Testis (tissue), 2 donors: Measurements from ENCODE around the gene RPL22.

Source experiments
- POLR2A ChIP-seq: fragments of 450-650 bp; IDR thresholded peaks from one replicate; pipeline ENCODE4 v1.6.1; 2017; ENCODE audit warnings: antibody characterized with exemption, mild to moderate bottlenecking, moderate library complexity
- TF ChIP-seq, protein P1 (sequence below), 3 experiments: fragments of 450-650 bp in 2 of 3; fragments of 200-600 bp in 1 of 3; sonication (generic) in 1 of 3; IDR thresholded peaks; one replicate each; pipeline ENCODE4 v1.5.1; 2016 to 2019; ENCODE audit warnings: antibody characterized with exemption in 3 of 3, mild to moderate bottlenecking in 2 of 3, moderate library complexity in 1 of 3

GRCh38 chr1:6239950-6240768 lies 40.8 kb upstream of the RPL22 start:
- TF ChIP-seq, protein P1, sequence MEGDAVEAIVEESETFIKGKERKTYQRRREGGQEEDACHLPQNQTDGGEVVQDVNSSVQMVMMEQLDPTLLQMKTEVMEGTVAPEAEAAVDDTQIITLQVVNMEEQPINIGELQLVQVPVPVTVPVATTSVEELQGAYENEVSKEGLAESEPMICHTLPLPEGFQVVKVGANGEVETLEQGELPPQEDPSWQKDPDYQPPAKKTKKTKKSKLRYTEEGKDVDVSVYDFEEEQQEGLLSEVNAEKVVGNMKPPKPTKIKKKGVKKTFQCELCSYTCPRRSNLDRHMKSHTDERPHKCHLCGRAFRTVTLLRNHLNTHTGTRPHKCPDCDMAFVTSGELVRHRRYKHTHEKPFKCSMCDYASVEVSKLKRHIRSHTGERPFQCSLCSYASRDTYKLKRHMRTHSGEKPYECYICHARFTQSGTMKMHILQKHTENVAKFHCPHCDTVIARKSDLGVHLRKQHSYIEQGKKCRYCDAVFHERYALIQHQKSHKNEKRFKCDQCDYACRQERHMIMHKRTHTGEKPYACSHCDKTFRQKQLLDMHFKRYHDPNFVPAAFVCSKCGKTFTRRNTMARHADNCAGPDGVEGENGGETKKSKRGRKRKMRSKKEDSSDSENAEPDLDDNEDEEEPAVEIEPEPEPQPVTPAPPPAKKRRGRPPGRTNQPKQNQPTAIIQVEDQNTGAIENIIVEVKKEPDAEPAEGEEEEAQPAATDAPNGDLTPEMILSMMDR (IDR thresholded peaks at IDR 0.05), result no peak
- no peak for TF ChIP-seq POLR2A
